GM10266 (cell line): ENCODE data around the gene BCAS1.

Experiments
- DNase-seq: peaks from one replicate; pipeline ENCODE4 v3.0.0; 2012; ENCODE audit errors: extremely low spot score
- TF ChIP-seq, protein P1 (sequence below): IDR thresholded peaks from 2 replicates; pipeline ENCODE4 v1.5.1; 2012; ENCODE audit warnings: mild to moderate bottlenecking, low read depth; ENCODE audit not compliant: control insufficient read depth, insufficient read depth; ENCODE audit errors: missing control alignments

The BCAS1 gene

DNA sequence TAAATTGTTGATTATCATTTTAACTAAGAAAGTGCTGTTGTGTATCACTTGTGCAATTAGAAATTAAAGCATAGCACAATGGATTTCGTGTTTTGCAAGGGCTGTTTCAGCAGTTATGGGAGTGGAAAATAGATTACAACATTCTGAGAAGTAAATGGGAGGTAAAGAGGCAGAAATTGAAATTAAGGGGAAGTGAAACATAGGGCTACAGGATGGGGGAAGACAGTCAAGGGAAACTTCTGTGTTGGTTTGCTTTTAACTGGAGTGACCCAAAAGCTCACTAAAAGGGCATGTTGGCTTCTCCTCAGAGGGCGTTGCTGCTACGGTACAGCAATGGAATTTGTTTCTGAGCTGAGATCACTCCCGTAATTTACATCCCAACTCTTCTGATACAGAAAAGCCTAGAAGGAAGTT, 147.5 kb downstream of the BCAS1 start:
- DNase-seq: peak; percentile 48
- TF ChIP-seq, protein P1, sequence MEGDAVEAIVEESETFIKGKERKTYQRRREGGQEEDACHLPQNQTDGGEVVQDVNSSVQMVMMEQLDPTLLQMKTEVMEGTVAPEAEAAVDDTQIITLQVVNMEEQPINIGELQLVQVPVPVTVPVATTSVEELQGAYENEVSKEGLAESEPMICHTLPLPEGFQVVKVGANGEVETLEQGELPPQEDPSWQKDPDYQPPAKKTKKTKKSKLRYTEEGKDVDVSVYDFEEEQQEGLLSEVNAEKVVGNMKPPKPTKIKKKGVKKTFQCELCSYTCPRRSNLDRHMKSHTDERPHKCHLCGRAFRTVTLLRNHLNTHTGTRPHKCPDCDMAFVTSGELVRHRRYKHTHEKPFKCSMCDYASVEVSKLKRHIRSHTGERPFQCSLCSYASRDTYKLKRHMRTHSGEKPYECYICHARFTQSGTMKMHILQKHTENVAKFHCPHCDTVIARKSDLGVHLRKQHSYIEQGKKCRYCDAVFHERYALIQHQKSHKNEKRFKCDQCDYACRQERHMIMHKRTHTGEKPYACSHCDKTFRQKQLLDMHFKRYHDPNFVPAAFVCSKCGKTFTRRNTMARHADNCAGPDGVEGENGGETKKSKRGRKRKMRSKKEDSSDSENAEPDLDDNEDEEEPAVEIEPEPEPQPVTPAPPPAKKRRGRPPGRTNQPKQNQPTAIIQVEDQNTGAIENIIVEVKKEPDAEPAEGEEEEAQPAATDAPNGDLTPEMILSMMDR: no peak

DNA sequence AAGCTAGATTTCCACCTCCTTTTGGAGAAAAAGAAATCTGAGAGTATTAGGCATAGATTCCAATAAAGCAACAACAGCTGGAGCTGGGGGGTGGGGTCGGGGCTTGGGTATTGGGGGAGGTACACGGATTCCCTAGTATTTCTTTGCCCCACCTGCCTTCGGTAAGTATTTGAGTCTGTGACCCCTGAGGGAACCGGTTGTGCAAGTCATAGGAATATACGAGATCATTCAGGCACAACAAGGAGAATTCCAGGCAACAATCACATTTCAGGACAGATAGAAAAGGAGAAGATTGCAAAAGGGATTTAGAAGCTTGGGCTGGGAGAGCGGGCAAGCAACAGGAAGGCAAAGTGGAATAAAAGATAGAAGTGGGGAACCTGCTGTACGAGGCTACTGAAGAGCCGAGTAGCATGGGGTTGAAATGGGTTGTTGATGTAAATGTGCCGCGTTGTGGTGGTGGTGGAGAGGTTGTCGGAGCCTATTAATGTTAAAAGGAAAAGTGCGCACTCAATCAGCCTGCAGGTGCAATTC, 148.9 kb downstream of the BCAS1 start:
- TF ChIP-seq, protein P1: no peak
- DNase-seq: no peak

DNA sequence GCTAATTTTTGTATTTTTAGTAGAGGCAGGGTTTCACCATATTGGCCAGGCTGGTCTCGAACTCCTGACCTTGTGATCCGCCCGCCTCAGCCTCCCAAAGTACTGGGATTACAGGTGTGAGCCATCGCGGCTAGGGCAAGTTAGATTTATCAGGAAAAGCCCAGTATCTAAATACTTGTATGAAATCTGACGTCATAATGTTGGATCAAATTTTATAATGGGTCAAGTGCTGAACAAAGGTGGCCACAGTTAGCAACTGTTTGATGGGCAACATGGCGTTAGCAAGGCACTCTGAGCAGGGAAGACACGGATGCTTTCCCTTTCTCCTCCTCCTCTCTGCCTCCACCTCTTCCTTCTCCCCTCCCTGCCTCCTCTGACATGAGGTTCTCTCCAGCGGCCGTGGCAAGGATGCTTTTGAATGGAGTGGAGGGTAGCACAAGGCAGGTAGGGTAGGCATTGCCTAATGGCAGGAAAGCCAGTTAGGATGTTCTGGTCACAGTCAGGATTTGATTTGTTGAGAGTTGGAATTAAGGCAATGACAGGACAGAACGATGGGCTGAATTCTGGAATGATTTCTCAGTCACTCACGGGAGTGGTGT, 149.6 kb downstream of the BCAS1 start:
- no peak for DNase-seq
- TF ChIP-seq, protein P1: no peak

DNA sequence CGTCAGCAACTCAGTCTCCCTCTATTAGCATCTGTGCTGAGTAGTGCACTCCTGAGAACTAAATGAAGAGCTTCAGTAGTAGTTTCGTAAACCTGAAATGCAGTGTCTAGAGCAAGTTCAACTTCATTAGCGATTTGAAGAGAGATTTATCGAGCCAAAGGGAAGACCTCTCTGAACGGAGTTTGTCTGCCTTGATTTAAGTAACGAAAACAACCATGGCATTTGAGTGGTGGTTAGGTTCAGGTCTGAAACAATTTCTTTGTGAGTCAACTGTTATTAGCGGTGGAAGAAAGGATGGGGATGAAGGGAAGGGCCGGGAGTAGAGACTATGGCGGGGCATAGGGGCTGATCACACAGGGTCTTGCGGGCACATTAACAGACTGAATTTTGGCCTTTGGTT, 150.5 kb downstream of the BCAS1 start:
- TF ChIP-seq, protein P1: no peak
- DNase-seq: no peak

DNA sequence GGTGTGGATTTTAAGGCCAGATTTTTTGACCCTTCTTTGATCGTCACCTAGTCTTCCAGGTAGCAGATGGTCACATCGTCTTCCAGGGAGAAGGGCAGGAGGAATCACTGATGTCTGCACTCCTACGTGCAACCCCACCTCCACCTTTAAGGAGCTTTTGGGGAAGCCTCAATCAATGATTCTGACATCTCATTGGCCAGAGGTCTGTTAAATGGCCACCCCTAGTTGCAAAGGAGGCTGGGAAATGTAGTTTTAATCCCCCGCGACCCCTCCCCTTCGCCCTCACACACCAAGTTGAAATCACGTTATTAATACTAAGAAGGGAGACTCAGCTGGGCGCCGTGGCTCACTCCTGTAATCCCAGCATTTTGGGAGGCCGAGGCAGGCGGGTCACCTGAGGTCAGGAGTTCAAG, 151.4 kb downstream of the BCAS1 start:
- DNase-seq: no peak

DNA sequence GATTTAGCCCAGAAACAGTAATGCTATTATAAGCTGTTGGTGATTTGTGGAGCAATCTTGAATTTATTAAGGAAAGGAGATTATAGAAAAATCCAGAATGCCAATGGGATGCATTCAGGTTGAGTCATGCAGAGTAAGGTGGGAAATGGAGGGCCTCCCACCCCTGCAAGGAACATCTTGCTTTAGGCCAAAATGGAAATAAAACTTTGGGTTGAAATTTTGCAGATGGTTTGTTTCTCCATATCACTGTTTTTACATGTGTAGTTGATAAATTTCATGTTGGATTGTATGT, 152.4 kb downstream of the BCAS1 start:
- TF ChIP-seq, protein P1: no peak
- no peak for DNase-seq

More for the DNA sequence above, 151.4 kb downstream of the BCAS1 start:
- TF ChIP-seq, protein P1: no peak

DNA sequence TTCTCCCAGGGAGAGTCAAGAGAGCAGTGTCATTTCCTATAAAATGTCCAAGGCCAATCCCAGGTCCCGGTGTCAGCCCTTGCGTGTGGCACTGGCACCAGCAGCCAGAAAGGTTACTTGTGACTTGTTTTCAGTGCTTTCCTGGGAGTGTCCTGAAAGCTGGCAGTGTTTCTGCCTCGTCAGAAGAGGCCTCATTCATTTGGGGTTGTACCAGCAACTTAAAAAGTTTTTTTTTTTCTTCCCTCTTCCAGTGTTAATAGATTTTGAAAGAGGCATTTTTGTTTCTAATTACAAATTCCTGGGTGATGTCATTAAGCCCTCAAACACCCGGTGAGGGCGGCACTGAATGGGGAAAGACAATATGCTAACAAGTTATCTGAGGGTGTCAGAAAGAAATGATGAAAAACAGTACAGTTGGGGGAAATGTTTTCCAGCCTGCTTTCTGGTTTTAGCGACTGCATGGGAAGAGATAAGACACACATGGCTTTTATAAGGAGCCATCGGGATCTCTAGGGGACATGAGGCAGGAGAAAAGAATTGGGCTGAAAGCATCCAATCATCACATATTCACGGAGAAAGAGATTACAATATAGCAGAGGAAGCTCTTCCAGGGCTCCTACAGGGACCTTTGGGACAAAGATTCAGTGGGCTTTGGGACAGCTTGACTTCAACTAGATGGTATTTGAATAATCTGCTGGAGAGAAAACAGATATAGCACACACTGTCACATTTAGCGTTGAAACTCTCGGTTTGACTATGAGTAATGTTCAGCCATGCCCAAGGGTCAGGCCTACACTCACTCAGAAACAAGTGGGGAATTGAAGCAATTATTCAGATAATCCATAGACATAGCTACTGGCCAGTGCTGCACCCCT, 153.0 kb downstream of the BCAS1 start:
- DNase-seq: peak; percentile 55
- TF ChIP-seq, protein P1: no peak
